GM12865 (cell line): ENCODE data around the gene NUMB.

Experiments
- DNase-seq: peaks from one replicate; pipeline ENCODE4 v3.0.0; 2010; ENCODE audit warnings: low read depth
- H3K4me3 ChIP-seq: 2 replicates; pipeline ENCODE4 v1.5.1; 2011; ENCODE audit warnings: mild to moderate bottlenecking, low read depth, low read length, control low read depth
- TF ChIP-seq, protein P1 (sequence below): IDR thresholded peaks from 2 replicates; pipeline ENCODE4 v1.5.1; 2011; ENCODE audit warnings: low read length, control low read depth, low read depth, inconsistent platforms; ENCODE audit not compliant: insufficient read depth; ENCODE audit errors: missing control alignments

NUMB gene

DNA sequence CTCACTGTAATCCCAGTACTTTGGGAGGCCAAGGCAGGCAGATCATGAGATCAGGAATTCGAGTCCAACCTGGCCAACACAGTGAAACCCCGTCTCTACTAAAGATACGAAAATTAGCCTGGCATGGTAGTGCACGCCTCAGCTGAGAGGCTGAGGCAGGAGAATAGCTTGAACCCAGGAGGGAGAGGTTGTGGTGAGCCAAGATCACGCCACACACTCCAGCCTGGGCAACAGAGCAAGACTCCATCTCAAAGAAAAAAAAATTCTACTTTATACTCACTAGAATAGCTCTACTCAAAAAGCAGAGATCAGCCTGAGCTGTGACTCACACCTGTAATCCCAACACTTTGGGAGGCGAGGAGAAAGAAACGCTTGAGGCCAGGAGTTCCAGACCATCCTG lies 17.1 kb downstream of the NUMB start:
- TF ChIP-seq, protein P1, sequence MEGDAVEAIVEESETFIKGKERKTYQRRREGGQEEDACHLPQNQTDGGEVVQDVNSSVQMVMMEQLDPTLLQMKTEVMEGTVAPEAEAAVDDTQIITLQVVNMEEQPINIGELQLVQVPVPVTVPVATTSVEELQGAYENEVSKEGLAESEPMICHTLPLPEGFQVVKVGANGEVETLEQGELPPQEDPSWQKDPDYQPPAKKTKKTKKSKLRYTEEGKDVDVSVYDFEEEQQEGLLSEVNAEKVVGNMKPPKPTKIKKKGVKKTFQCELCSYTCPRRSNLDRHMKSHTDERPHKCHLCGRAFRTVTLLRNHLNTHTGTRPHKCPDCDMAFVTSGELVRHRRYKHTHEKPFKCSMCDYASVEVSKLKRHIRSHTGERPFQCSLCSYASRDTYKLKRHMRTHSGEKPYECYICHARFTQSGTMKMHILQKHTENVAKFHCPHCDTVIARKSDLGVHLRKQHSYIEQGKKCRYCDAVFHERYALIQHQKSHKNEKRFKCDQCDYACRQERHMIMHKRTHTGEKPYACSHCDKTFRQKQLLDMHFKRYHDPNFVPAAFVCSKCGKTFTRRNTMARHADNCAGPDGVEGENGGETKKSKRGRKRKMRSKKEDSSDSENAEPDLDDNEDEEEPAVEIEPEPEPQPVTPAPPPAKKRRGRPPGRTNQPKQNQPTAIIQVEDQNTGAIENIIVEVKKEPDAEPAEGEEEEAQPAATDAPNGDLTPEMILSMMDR = no peak
- H3K4me3 ChIP-seq = no peak overlapping the region
- DNase-seq = no peak

DNA sequence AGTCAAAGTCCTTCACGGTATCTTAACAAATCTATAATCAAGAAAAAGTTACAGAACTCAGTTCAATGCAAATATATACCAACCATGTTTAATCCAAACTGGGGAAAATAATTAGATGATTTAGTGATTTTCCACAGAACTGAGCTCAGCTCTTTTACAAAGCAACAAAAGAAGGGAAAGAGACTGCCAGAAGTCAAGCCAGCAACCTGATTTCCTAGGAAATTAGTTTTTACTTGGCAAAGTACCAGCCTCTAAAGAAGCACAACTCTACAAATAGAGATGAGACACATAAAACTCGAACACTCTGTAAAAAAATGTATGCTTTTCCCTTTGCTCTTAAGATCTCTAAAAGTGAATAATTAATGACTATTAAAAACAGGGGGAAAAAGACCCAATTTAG lies 19.4 kb downstream of the NUMB start:
- TF ChIP-seq, protein P1 = no peak
- no peak for DNase-seq
- no peak overlapping the region for H3K4me3 ChIP-seq

DNA sequence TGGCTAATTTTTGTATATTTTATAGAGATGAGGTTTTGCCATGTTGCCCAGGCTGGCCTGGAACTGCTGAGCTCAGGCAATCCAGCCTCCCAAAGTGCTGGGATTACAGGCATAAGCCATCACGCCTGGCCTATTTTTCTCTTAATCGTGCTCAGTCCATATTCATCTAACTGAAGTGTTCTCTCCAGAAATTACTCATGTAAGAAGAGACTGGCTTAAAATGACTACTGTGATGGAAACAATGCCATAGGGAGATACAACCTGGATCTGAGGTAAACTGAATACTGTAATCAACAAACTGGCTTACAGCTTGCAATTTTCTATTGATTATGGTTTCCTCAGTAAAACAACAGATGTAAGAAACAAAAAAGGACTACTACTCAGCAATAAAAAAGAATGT lies 21.1 kb downstream of the NUMB start:
- TF ChIP-seq, protein P1 = no peak
- no peak overlapping the region for H3K4me3 ChIP-seq
- no peak for DNase-seq

DNA sequence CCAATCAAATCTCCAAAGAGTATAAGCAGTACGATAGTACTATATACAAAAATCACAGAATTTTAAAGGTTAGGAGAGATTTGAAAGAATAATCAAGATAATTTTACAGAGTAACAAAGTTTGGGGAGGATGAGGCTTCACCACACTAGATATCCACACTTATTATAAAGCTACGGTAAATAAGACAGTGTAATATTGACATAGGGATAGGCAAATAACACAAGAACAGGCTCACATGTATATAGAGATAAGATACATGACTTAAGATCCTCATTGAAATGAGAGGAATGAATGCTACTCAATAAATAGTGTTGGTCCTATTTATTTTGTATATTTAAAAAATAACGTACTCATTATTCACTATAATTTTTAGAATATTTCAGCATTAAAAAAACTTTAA lies 26.2 kb downstream of the NUMB start:
- DNase-seq = no peak
- TF ChIP-seq, protein P1 = no peak
- H3K4me3 ChIP-seq = no peak overlapping the region

DNA sequence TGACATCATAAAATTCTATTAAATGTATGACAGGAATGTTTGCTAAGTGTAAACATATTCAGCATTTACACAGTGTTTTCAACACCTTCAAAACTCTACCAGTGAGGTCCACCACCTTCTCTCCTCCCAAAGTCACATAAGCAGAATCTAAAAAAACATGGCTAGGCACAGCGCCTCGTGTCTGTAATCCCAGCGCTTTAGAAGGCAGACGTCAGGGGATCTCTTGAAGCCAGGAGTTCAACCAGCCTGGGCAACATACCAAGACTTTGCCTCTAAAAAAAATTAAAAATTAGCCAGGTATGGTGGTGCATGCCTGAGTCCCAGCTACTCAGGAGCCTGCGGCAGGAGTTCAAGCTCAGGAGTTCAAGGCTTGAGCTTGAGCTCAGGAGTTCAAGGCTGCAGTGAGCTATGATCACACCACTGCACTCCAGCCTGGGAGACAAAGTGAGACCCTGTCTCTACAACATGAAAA lies 30.0 kb downstream of the NUMB start:
- no peak overlapping the region for H3K4me3 ChIP-seq
- TF ChIP-seq, protein P1 = no peak
- DNase-seq = no peak

DNA sequence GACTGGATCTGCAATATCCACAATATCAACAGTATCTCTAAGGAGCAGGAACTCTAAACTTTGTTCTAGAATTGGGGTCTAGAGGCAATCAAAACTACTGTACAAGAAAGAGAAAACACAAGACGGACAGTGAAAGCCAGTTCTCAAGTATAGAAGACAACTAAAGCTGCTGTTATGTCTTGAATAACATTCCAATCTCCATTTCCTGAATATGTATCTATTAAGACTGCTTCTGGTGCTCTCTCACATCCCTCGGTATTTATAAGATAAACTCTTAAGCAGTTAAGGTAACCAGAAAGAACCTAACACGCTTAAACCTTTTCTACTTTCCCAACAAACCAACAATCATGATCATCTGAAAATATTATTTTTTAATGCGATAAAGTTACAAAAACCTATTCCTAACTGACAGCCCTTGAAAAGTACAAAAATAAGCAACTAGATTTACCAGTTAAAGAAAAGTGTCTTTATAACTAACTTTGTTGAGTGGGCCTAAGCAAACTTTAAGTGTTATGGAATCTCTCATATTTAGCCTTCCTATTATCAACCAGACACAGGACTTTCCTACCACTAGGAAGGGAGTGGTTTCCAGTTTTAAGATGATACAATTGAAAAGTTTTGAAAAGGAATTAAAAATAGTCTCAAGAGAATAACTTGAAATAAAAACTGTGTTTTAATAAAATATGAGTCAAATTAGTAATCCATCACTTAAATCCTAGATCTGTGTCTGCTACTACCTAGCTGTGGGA lies 30.7 kb downstream of the NUMB start:
- TF ChIP-seq, protein P1 = no peak
- no peak overlapping the region for H3K4me3 ChIP-seq
- no peak for DNase-seq

DNA sequence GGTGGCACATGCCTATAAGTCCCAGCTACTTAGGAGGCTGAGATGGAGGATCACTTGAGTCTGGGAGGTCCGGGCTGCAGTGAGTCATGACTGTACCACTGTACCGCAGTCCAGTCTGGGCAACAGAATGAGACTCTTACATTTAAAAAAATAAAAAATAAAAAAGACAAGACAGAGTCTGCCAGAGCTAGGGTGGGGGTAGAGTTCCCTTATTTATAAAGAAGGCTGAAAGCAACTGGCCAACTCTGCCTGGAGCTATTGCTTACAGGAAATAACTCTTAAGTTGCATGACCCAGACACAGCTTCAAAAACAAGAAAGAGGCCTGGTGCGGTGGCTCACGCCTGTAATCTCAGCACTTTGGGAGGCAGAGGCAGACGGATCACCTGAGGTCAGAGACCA lies 31.5 kb downstream of the NUMB start:
- DNase-seq = peak; percentile 14
- TF ChIP-seq, protein P1 = no peak
- H3K4me3 ChIP-seq = no peak overlapping the region
